Nephron progenitor cell (in vitro differentiated cells): Measurements from ENCODE around the gene CSNK1G2.

Source experiments
- DNase-seq: peaks from one replicate; pipeline ENCODE4 v3.0.0; 2021
- H3K27ac Mint-ChIP-seq: 2 replicates; pipeline ENCODE4 v1.8.0; 2021; ENCODE audit warnings: mild to moderate bottlenecking, moderate library complexity, mixed read lengths
- H3K27me3 Mint-ChIP-seq: 2 replicates; pipeline ENCODE4 v1.8.0; 2021; ENCODE audit warnings: mild to moderate bottlenecking, low read depth, mixed read lengths; ENCODE audit not compliant: poor library complexity
- H3K36me3 Mint-ChIP-seq: 2 replicates; pipeline ENCODE4 v1.8.0; 2021; ENCODE audit warnings: low read depth, mixed read lengths
- H3K4me1 Mint-ChIP-seq: 2 replicates; pipeline ENCODE4 v1.8.0; 2021; ENCODE audit warnings: mixed read lengths
- H3K4me3 Mint-ChIP-seq: 2 replicates; pipeline ENCODE4 v1.8.0; 2021; ENCODE audit warnings: mild to moderate bottlenecking, moderate library complexity, mixed read lengths
- H3K9me3 Mint-ChIP-seq: 2 replicates; pipeline ENCODE4 v1.8.0; 2021; ENCODE audit warnings: mild to moderate bottlenecking, moderate library complexity, mixed read lengths
- TF ChIP-seq, protein P1 (sequence below): fragments of 200-600 bp; sonication (generic); IDR thresholded peaks from 2 replicates; pipeline ENCODE4 v1.5.0; 2021; ENCODE audit warnings: antibody characterized with exemption

The CSNK1G2 gene

DNA sequence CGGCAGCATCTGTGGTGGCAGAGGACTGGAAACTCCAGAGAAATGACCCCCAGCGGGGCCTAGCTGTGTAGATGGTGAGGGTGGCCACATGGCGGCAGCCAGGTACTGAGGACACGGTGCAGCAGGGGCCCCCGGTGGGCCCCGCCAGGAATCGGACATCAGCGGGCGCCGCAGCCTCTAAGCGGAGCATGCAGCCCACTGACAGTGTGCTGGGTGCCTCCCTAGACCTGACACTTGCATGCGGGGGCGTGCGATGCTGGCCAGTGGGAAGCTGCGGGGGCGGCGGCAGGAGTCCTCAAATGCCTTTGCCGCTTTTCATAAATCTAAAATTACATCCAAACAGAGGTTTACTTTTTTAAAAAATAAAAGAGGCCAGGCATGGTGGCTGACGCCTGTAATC, 19.6 kb upstream of the CSNK1G2 start:
- no peak for DNase-seq
- H3K27me3 Mint-ChIP-seq: no peaks in the 10 kb centered on the region
- no peak overlapping the region for H3K4me3 Mint-ChIP-seq
- TF ChIP-seq, protein P1, sequence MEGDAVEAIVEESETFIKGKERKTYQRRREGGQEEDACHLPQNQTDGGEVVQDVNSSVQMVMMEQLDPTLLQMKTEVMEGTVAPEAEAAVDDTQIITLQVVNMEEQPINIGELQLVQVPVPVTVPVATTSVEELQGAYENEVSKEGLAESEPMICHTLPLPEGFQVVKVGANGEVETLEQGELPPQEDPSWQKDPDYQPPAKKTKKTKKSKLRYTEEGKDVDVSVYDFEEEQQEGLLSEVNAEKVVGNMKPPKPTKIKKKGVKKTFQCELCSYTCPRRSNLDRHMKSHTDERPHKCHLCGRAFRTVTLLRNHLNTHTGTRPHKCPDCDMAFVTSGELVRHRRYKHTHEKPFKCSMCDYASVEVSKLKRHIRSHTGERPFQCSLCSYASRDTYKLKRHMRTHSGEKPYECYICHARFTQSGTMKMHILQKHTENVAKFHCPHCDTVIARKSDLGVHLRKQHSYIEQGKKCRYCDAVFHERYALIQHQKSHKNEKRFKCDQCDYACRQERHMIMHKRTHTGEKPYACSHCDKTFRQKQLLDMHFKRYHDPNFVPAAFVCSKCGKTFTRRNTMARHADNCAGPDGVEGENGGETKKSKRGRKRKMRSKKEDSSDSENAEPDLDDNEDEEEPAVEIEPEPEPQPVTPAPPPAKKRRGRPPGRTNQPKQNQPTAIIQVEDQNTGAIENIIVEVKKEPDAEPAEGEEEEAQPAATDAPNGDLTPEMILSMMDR: no peak
- peaks cover 38% of the 10 kb centered on the region for H3K36me3 Mint-ChIP-seq
- H3K4me1 Mint-ChIP-seq: no peaks in the 10 kb centered on the region
- no peaks in the 10 kb centered on the region for H3K9me3 Mint-ChIP-seq
- peak overlapping the region; percentile 61 for H3K27ac Mint-ChIP-seq

DNA sequence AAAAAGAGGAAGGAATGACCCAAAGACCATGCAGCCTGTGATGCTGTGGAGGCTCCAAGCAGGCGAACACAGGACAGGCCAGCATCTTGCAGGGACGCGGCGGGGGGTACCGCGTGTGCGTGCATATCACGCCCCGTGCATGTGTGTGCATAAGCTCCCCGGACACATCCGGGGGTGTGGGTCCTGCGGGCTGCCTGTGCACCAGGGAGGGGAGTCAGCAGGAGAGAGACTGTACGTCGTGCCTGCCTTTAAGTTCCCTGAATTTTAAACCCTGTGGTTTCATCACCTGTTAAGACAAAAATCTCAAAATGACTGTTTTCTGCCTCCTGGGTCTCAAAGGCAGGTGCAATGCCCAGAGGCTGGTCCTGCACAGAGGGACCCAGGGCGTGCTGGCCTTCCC, 19.1 kb upstream of the CSNK1G2 start:
- Mint-ChIP-seq H3K4me3 (no peak overlapping the region), H3K4me1 (no peaks in the 10 kb centered on the region), H3K27ac (peak overlapping the region; percentile 61)

DNA sequence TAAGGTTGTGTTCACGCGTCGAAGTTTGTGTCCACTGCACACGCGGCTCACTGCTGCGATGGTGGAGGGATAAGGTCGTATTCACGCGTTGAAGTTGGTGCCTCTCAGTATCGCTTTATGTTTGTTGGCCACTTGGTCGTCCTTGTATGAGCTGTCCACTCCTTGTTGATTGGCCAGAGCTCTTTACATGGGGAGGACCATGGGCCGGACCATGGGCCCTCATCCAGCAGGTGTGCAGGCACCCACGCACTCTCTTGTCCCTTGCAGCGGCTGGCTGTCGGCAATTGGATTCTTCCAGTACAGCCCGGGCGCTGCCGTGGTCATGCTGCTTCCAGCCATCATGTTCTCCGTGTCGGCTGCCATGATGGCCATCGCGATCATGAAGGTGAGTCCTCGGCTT, 18.2 kb upstream of the CSNK1G2 start:
- no peak overlapping the region for H3K27ac Mint-ChIP-seq
- TF ChIP-seq, protein P1: no peak
- no peak for DNase-seq
- H3K36me3 Mint-ChIP-seq: peaks cover 41% of the 10 kb centered on the region
- H3K27me3 Mint-ChIP-seq: no peaks in the 10 kb centered on the region
- H3K9me3 Mint-ChIP-seq: peaks cover 4% of the 10 kb centered on the region
- no peak overlapping the region for H3K4me3 Mint-ChIP-seq
- no peaks in the 10 kb centered on the region for H3K4me1 Mint-ChIP-seq

More for the DNA sequence above, 19.1 kb upstream of the CSNK1G2 start:
- no peaks in the 10 kb centered on the region for H3K9me3 Mint-ChIP-seq
- no peak for DNase-seq
- H3K36me3 Mint-ChIP-seq: peaks cover 38% of the 10 kb centered on the region
- TF ChIP-seq, protein P1: no peak
- H3K27me3 Mint-ChIP-seq: no peaks in the 10 kb centered on the region

DNA sequence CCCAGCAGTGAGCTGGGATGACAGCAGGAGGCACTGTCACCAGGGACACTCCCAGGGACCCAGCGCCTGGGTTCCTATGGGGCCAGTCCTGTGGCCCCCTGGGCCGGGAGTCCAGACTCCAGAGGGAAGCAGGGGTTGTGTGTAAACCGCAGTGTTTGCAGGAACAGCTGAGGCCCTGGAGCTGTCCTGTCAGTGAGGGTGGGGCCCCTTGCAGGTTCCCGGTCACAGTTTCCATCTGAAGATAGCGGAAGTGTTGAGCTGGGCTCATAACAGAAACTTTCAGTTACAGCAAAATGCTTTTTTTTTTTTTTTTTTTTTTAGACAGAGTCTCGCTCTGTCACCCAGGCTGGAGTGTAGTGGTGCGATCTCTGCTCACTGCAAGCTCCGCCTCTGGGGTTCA, 17.7 kb upstream of the CSNK1G2 start:
- Mint-ChIP-seq H3K27me3 (peaks cover 3% of the 10 kb centered on the region), H3K9me3 (peaks cover 7% of the 10 kb centered on the region), H3K4me1 (no peaks in the 10 kb centered on the region), H3K36me3 (peaks cover 44% of the 10 kb centered on the region), H3K4me3 (no peak overlapping the region), H3K27ac (no peak overlapping the region)
- TF ChIP-seq, protein P1: no peak
- no peak for DNase-seq

- Mint-ChIP-seq H3K27me3 (peaks cover 12% of the 10 kb centered on the region), H3K27ac (no peak overlapping the region), H3K9me3 (peaks cover 7% of the 10 kb centered on the region), H3K4me1 (peaks cover under 1% of the 10 kb centered on the region), H3K4me3 (no peak overlapping the region), H3K36me3 (peaks cover 40% of the 10 kb centered on the region)
- TF ChIP-seq, protein P1: no peak
- no peak for DNase-seq
These were observed 16.5 kb upstream of the CSNK1G2 start for GRCh38 chr19:1924320-1924961.

DNA sequence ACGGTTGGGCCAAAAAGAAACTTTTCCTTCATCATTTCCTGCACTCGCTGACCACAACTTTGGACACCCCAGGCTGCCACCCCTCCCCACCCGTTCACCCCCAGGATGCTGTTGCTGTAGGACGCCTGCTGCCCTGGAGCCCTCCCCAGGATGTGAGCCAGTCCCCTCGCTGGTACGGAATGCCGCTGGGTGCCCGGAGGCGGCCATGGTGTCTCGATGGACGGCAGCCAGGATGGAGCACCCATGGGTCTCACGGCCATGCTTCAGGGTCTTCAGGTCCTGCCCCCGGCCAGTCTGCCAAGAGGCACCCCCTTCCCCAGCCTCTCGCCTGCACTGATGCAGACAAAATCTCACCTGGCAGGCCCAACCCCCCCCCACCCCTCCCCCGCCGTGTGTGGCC, 15.4 kb upstream of the CSNK1G2 start:
- Mint-ChIP-seq H3K9me3 (peaks cover 11% of the 10 kb centered on the region), H3K36me3 (peaks cover 33% of the 10 kb centered on the region), H3K4me3 (no peak overlapping the region), H3K27ac (no peak overlapping the region), H3K27me3 (peaks cover 13% of the 10 kb centered on the region), H3K4me1 (peaks cover 8% of the 10 kb centered on the region)
- TF ChIP-seq, protein P1: no peak
- no peak for DNase-seq
